Measurements from ENCODE around the gene HBG1.
"Not testable (repeated sequence)": the region's sequence is repeated elsewhere in the genome, so short reads cannot be mapped to it uniquely, and the experiment has no call there.

GRCh38 chr11:5253440-5253839 lies 3.8 kb upstream of the HBG1 start:
- not testable (repeated sequence) for TF ChIP-seq CTCF, POLR2AphosphoS5, POLR2A (IDR thresholded peaks at IDR 0.05)
